Neural cell (in vitro differentiated cells): ENCODE results near the gene MAP2K6. TPM values are rescaled to one million over a fixed set of nuclear protein-coding genes. Genes with fewer than 3 reads are reported as not detected.

ENCODE experiments used
- H2AFZ ChIP-seq: fragments of 200-600, 300-800 bp; sonication (generic), shearing (Covaris generic); 2 replicates; pipeline ENCODE4 v1.6.0; 2014; ENCODE audit warnings: low read depth, mild to moderate bottlenecking, antibody characterized with exemption, low read length, moderate library complexity
- H3F3A ChIP-seq: fragments of 200-600 bp; shearing (Covaris generic); 2 replicates; pipeline ENCODE4 v1.6.1; 2016; ENCODE audit warnings: mild to moderate bottlenecking, moderate library complexity, mixed read lengths, antibody characterized with exemption, low read length; ENCODE audit not compliant: insufficient read depth, poor library complexity, severe bottlenecking
- H3K27ac ChIP-seq: fragments of 200-600, 300-800 bp; sonication (generic), shearing (Covaris generic); 2 replicates; pipeline ENCODE4 v1.5.1; 2014; ENCODE audit warnings: mild to moderate bottlenecking, low read length, moderate library complexity
- H3K27me3 ChIP-seq: fragments of 300-800, 200-600 bp; sonication (generic), shearing (Covaris generic); 2 replicates; pipeline ENCODE4 v1.6.0; 2014; ENCODE audit warnings: mild to moderate bottlenecking, low read depth, low read length, moderate library complexity; ENCODE audit not compliant: insufficient read depth
- H3K36me3 ChIP-seq: fragments of 300-800, 200-600 bp; sonication (generic), shearing (Covaris generic); 2 replicates; pipeline ENCODE4 v1.5.1; 2014; ENCODE audit warnings: mild to moderate bottlenecking, antibody characterized with exemption, low read length, moderate library complexity; ENCODE audit not compliant: insufficient read depth
- H3K4me2 ChIP-seq: fragments of 300-800, 200-600 bp; sonication (generic), shearing (Covaris generic); 2 replicates; pipeline ENCODE4 v1.6.0; 2014; ENCODE audit warnings: mild to moderate bottlenecking, low read length
- H3K4me3 ChIP-seq: fragments of 300-800, 200-600 bp; sonication (generic), shearing (Covaris generic); 2 replicates; pipeline ENCODE4 v1.5.1; 2014; ENCODE audit warnings: mild to moderate bottlenecking, low read length, moderate library complexity
- H3K79me2 ChIP-seq: fragments of 200-600 bp; shearing (Covaris generic); replicated peaks from 2 replicates; pipeline ENCODE4 v1.6.0; 2014; ENCODE audit warnings: mild to moderate bottlenecking, low read length, moderate library complexity; ENCODE audit not compliant: insufficient read depth
- H3K9ac ChIP-seq: fragments of 300-800, 200-600 bp; sonication (generic), shearing (Covaris generic); 2 replicates; pipeline ENCODE4 v1.6.1; 2016; ENCODE audit warnings: mild to moderate bottlenecking, low read length, mixed read lengths
- H3K9me2 ChIP-seq: fragments of 200-600 bp; shearing (Covaris generic); 2 replicates; pipeline ENCODE4 v1.6.1; 2016; ENCODE audit warnings: mild to moderate bottlenecking, low read length, mixed read lengths; ENCODE audit not compliant: insufficient read depth
- H3K9me3 ChIP-seq: fragments of 200-600, 300-800 bp; sonication (generic), shearing (Covaris generic); 2 replicates; pipeline ENCODE4 v1.6.1; 2016; ENCODE audit warnings: mild to moderate bottlenecking, mixed run types, low read length, moderate library complexity, mixed read lengths
- H4K20me1 ChIP-seq: fragments of 200-600 bp; shearing (Covaris generic); 2 replicates; pipeline ENCODE4 v1.6.1; 2016; ENCODE audit warnings: mild to moderate bottlenecking, mixed run types; ENCODE audit not compliant: insufficient read depth
- CTCF ChIP-seq: fragments of 450-650 bp; IDR thresholded peaks from 2 replicates; pipeline ENCODE4 v1.5.1; 2014; ENCODE audit warnings: antibody characterized with exemption, mild to moderate bottlenecking, moderate library complexity; ENCODE audit not compliant: poor library complexity, severe bottlenecking
- EP300 ChIP-seq: fragments of 450-650 bp; conservative IDR thresholded peaks from 2 replicates; pipeline ENCODE4 v1.6.1; 2014; ENCODE audit warnings: antibody characterized with exemption, mild to moderate bottlenecking, moderate library complexity; ENCODE audit not compliant: poor library complexity, severe bottlenecking
- EZH2 ChIP-seq: fragments of 200-600, 300-800 bp; shearing (Covaris generic), sonication (generic); IDR thresholded peaks from 2 replicates; pipeline ENCODE4 v1.6.1; 2014; ENCODE audit warnings: antibody characterized with exemption, low read length, borderline replicate concordance, mild to moderate bottlenecking; ENCODE audit not compliant: insufficient read depth, poor library complexity, severe bottlenecking
- MXI1 ChIP-seq: fragments of 450-650 bp; conservative IDR thresholded peaks from 2 replicates; pipeline ENCODE4 v1.6.1; 2014; ENCODE audit warnings: antibody characterized with exemption, mild to moderate bottlenecking; ENCODE audit not compliant: poor library complexity, severe bottlenecking
- POLR2AphosphoS5 ChIP-seq: IDR thresholded peaks from 2 replicates; pipeline ENCODE4 v1.6.1; 2012
- RAD21 ChIP-seq: fragments of 450-650 bp; conservative IDR thresholded peaks from 2 replicates; pipeline ENCODE4 v1.6.1; 2014; ENCODE audit warnings: antibody characterized with exemption, mild to moderate bottlenecking, moderate library complexity
- REST ChIP-seq: IDR thresholded peaks from 2 replicates; pipeline ENCODE4 v1.6.1; 2012; ENCODE audit warnings: borderline replicate concordance
- SMC3 ChIP-seq: fragments of 450-650 bp; conservative IDR thresholded peaks from 2 replicates; pipeline ENCODE4 v1.6.1; 2014; ENCODE audit warnings: antibody characterized with exemption, mild to moderate bottlenecking, moderate library complexity; ENCODE audit not compliant: poor library complexity
- TAF1 ChIP-seq: IDR thresholded peaks from 2 replicates; pipeline ENCODE4 v1.6.1; 2012; ENCODE audit warnings: low read depth
- polyA plus RNA-seq: library from polyadenylated mRNA; depleted of rRNA; stranded (reverse); fragments of >200 nt; gene quantifications from 2 replicates; pipeline ENCODE4 v1.2.3, GENCODE V29; 2014

Gene MAP2K6
- polyA plus RNA-seq, 1 donor from 2014 or later = 10.5 TPM

GRCh38 chr17:69466905-69467667, 52.6 kb downstream of the MAP2K6 start:
- Histone ChIP-seq H3K4me2 (no peak overlapping the region), H3K9me2 (no peaks in the 10 kb centered on the region), H3K9ac (no peak overlapping the region), H2AFZ (no peak overlapping the region), H3K79me2 (no peaks in the 10 kb centered on the region), H4K20me1 (no peaks in the 10 kb centered on the region), H3F3A (no peaks in the 10 kb centered on the region), H3K27ac (no peak overlapping the region), H3K36me3 (no peaks in the 10 kb centered on the region), H3K9me3 (no peaks in the 10 kb centered on the region), H3K27me3 (no peaks in the 10 kb centered on the region), H3K4me3 (no peak overlapping the region)
- TF ChIP-seq RAD21 (no peak), EP300 (no peak), CTCF (no peak), TAF1 (no peak), SMC3 (no peak), REST (no peak), POLR2AphosphoS5 (no peak), EZH2 (no peak), MXI1 (no peak)

- TF ChIP-seq CTCF = no peak
- TF ChIP-seq SMC3 = no peak
- no peak for TF ChIP-seq EP300
- TF ChIP-seq TAF1 = no peak
- TF ChIP-seq EZH2 = no peak
- TF ChIP-seq REST = no peak
- no peak for TF ChIP-seq POLR2AphosphoS5
- no peak for TF ChIP-seq RAD21
- H3K79me2 ChIP-seq = no peaks in the 10 kb centered on the region
- H3K4me3 ChIP-seq = no peak overlapping the region
- no peak overlapping the region for H3K9ac ChIP-seq
- H3K36me3 ChIP-seq = no peaks in the 10 kb centered on the region
- H4K20me1 ChIP-seq = no peaks in the 10 kb centered on the region
- no peaks in the 10 kb centered on the region for H3K9me3 ChIP-seq
- no peak overlapping the region for H3K27ac ChIP-seq
- no peaks in the 10 kb centered on the region for H3K27me3 ChIP-seq
- H3K4me2 ChIP-seq = no peak overlapping the region
- no peak overlapping the region for H2AFZ ChIP-seq
- H3K9me2 ChIP-seq = no peaks in the 10 kb centered on the region
- no peaks in the 10 kb centered on the region for H3F3A ChIP-seq
Observed at GRCh38 chr17:69468207-69468606, 53.7 kb downstream of the MAP2K6 start.
